ENCODE data around the gene TCP11. TPM values are rescaled to one million over a fixed set of nuclear protein-coding genes. Genes with fewer than 3 reads are reported as not detected.
A peak's percentile ranks its signal among the peaks of the same experiment; 100 is the strongest.

Gene TCP11
- total and polyA plus RNA-seq, 11 donors: 0.04 TPM; not detected in 10

DNA sequence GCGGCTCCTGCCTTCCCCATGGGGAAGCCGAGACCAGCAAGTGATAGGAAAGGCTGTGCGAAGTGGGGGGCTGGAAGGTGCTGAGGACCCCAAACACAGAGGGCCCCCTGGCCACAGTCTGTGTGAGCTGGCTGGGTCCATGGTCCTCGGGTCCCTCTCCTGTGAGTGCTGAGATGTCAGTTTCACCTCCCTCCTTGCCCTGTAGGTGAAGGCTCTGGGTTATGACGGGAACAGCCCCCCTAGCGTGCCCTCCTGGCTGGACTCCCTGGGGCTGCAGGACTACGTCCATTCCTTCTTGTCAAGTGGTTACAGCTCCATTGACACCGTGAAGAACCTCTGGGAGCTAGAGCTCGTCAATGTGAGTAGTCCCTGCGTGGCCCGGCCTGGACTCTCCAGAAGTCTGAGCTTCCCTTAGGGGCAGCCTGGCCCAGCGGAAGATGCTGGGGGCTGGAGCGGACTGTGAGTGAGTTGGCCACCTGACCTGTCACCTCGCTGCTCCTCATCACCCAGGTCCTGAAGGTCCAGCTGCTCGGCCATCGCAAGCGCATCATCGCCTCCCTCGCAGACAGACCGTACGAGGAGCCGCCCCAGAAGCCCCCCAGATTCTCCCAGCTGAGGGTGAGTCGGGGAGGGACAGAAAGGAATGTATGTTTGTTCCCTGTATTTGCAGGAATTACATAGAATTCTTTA, 61.7 kb downstream of the TCP11 start:
- TF ChIP-seq POLR2A (IDR thresholded peaks at IDR 0.05): no peak
- TF ChIP-seq, protein P1, sequence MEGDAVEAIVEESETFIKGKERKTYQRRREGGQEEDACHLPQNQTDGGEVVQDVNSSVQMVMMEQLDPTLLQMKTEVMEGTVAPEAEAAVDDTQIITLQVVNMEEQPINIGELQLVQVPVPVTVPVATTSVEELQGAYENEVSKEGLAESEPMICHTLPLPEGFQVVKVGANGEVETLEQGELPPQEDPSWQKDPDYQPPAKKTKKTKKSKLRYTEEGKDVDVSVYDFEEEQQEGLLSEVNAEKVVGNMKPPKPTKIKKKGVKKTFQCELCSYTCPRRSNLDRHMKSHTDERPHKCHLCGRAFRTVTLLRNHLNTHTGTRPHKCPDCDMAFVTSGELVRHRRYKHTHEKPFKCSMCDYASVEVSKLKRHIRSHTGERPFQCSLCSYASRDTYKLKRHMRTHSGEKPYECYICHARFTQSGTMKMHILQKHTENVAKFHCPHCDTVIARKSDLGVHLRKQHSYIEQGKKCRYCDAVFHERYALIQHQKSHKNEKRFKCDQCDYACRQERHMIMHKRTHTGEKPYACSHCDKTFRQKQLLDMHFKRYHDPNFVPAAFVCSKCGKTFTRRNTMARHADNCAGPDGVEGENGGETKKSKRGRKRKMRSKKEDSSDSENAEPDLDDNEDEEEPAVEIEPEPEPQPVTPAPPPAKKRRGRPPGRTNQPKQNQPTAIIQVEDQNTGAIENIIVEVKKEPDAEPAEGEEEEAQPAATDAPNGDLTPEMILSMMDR (IDR thresholded peaks at IDR 0.05): no peak
- Histone ChIP-seq H3K36me3 (peaks cover 5 to 99% (median 90%) of the 10 kb centered on the region in 9 donors), H3K9me3 (no peaks in the 10 kb centered on the region), H3K27ac (no peak overlapping the region), H3K4me3 (no peak overlapping the region), H3K27me3 (no peaks in the 10 kb centered on the region), H3K4me1 (peaks cover 0 to 19% (median 13%) of the 10 kb centered on the region in 12 donors)
- intact Hi-C loops (cut with DNase I): loop anchor here in 2 of 10 donors (10.0 kb wide), 1 partner anchor 55 kb away; no protein-coding TSS in a partner anchor
- WGBS, 4 donors: 90 to 97% (median 92%) methylated on average over 14 to 23 of the region's 23 CpGs
- ATAC-seq (no peak), DNase-seq (peak in 1 of 5 donors; percentile 18)

DNA sequence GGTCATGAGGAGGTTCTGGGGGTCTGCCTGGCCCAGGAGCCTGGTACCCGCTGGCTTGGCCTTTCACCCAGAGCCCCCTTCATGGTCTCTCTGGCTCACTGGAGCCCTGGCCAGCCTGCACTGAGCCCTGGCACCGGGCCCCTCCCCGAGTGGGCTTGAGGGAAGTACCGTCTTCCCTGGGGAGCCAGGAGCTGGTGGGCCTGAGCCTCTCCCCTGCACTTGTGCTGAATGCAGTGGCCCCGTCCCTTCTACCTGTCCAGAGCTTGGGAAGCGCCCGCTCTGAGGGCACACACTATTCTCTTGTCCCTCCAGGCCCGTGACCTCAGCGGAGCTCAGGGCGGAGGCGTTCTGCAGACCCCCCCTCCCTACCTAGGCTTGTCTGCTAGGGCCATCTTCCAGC, 62.2 kb downstream of the TCP11 start:
- 95 to 98% (median 95%) methylated on average over 10 to 11 of the region's 11 CpGs for WGBS, 4 donors
- intact Hi-C loops (cut with DNase I): loop anchor here in 2 of 10 donors (10.0 kb wide), 1 partner anchor 56 kb away; no protein-coding TSS in a partner anchor
- Histone ChIP-seq H3K27me3 (no peaks in the 10 kb centered on the region), H3K27ac (no peak overlapping the region), H3K36me3 (peaks cover 5 to 99% (median 90%) of the 10 kb centered on the region in 9 donors), H3K9me3 (no peaks in the 10 kb centered on the region), H3K4me3 (no peak overlapping the region), H3K4me1 (peaks cover 0 to 20% (median 13%) of the 10 kb centered on the region in 12 donors)
- ATAC-seq (no peak), DNase-seq (peak in 2 of 5 donors; percentile 15 to 49)
- no peak for TF ChIP-seq POLR2A (IDR thresholded peaks at IDR 0.05)
- TF ChIP-seq, protein P1 (IDR thresholded peaks at IDR 0.05): no peak

DNA sequence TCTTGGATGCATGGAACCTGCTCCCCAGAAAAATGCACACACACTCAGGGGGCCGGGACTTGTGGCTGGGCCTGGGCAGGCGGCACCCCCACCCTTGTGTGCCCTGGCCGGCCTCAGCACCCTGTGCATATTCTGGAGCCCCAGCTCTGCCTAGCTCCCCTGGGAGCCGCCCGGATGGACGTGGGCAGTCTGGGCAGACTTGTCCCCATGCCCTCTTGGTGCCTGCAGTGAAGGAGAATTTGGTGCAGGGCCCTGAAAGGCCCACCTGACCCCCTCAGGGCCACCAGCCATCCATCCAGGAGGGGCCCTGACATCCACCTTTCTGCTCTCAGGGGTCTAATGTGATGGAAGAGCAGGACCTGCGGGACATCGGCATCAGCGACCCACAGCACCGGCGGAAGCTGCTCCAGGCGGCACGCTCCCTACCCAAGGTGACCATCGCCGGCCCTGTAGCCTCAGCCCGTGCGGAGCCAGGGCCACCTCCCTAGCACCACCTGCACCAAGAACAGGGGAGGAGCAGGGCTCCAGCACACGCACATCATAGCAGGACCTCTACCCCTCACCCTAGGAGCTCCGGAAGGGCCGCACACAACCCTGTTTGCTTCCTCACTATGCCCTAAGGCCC, 62.8 kb downstream of the TCP11 start:
- Histone ChIP-seq H3K27me3 (no peaks in the 10 kb centered on the region), H3K9me3 (no peaks in the 10 kb centered on the region), H3K27ac (no peak overlapping the region), H3K4me3 (no peak overlapping the region), H3K36me3 (peaks cover 5 to 99% (median 90%) of the 10 kb centered on the region in 9 donors), H3K4me1 (peaks cover 0 to 26% (median 15%) of the 10 kb centered on the region in 12 donors)
- no peak for TF ChIP-seq POLR2A (IDR thresholded peaks at IDR 0.05)
- TF ChIP-seq, protein P1 (IDR thresholded peaks at IDR 0.05): no peak
- no peak for ATAC-seq
- DNase-seq: peak in 2 of 5 donors; percentile 10 to 33
- WGBS, 4 donors: 94 to 97% (median 95%) methylated on average over 9 to 20 of the region's 20 CpGs
- intact Hi-C loops (cut with DNase I): loop anchor here in 2 of 10 donors (10.0 kb wide), 1 partner anchor 56 kb away; no protein-coding TSS in a partner anchor

DNA sequence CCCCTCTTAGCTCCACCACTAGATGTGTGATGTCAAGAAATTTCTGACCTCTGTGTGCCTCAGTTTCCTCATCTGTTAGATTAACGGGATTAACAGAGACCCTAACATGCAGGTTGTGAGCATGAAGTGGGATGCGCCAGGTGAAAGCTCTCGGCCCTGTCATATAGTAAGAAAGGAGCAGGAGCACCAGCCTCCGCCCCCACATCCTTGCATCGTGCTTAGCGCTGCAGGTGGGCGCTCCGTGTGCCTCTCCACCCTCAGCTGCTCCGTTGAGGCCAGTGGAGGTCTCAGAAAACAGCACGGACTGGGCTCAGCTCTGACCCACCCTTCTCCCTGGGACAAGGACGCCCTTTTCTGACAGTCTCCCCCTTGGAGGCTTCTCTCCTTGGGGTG, 63.4 kb downstream of the TCP11 start:
- 84 to 88% (median 87%) methylated on average over 8 to 11 of the region's 11 CpGs for WGBS, 4 donors
- Histone ChIP-seq H3K36me3 (peaks cover 5 to 99% (median 90%) of the 10 kb centered on the region in 9 donors), H3K27ac (no peak overlapping the region), H3K4me3 (no peak overlapping the region), H3K27me3 (no peaks in the 10 kb centered on the region), H3K9me3 (no peaks in the 10 kb centered on the region), H3K4me1 (peaks cover 0 to 32% (median 15%) of the 10 kb centered on the region in 12 donors)
- intact Hi-C loops (cut with DNase I): loop anchor here in 2 of 10 donors (10.0 kb wide), 1 partner anchor 57 kb away; no protein-coding TSS in a partner anchor
- ATAC-seq (no peak), DNase-seq (peak in 1 of 5 donors; percentile 47)
- TF ChIP-seq, protein P1 (IDR thresholded peaks at IDR 0.05): no peak
- no peak for TF ChIP-seq POLR2A (IDR thresholded peaks at IDR 0.05)
